SK-N-SH (cell line): Measurements from ENCODE around the gene DENND5A.

Source experiments
- CTCF ChIP-seq: fragments of 200-600 bp; sonication (generic); IDR thresholded peaks from 2 replicates; pipeline ENCODE4 v1.6.1; 2017; ENCODE audit warnings: antibody characterized with exemption, mild to moderate bottlenecking, moderate library complexity
- ELF1 ChIP-seq: IDR thresholded peaks from 2 replicates; pipeline ENCODE4 v1.4.0; 2012
- EZH2phosphoT487 ChIP-seq: fragments of 200-600 bp; sonication (generic); IDR thresholded peaks from 2 replicates; pipeline ENCODE4 v1.6.1; 2017; ENCODE audit warnings: low read depth, mixed run types, mild to moderate bottlenecking, antibody characterized with exemption, moderate library complexity, borderline replicate concordance
- GABPA ChIP-seq: IDR thresholded peaks from 2 replicates; pipeline ENCODE4 v1.4.0; 2012; ENCODE audit warnings: low read depth, mild to moderate bottlenecking
- MXI1 ChIP-seq: IDR thresholded peaks from 2 replicates; pipeline ENCODE4 v1.6.1; 2012; ENCODE audit warnings: mild to moderate bottlenecking, low read depth, low read length, improper control_type of control experiment
- POLR2AphosphoS5 ChIP-seq: IDR thresholded peaks from 2 replicates; pipeline ENCODE4 v1.6.1; 2012; ENCODE audit warnings: low read depth, low read length
- RAD21 ChIP-seq: IDR thresholded peaks from 2 replicates; pipeline ENCODE4 v1.6.1; 2012; ENCODE audit warnings: mild to moderate bottlenecking, low read length
- RXRA ChIP-seq: IDR thresholded peaks from 2 replicates; pipeline ENCODE4 v1.4.0; 2012; ENCODE audit warnings: low read depth, mild to moderate bottlenecking, borderline replicate concordance
- SIN3A ChIP-seq: IDR thresholded peaks from 2 replicates; pipeline ENCODE4 v1.6.1; 2012; ENCODE audit warnings: low read depth, mild to moderate bottlenecking, low read length, moderate library complexity, borderline replicate concordance
- SMC3 ChIP-seq: IDR thresholded peaks from 2 replicates; pipeline ENCODE4 v1.6.1; 2012; ENCODE audit warnings: low read depth, low read length, improper control_type of control experiment
- TAF1 ChIP-seq: IDR thresholded peaks from 2 replicates; pipeline ENCODE4 v1.6.1; 2012; ENCODE audit warnings: low read depth, mild to moderate bottlenecking, low read length, moderate library complexity, borderline replicate concordance
- TF ChIP-seq, protein P1 (sequence below): fragments of 150-350 bp; IDR thresholded peaks from 2 replicates; pipeline ENCODE4 v1.6.1; 2017; ENCODE audit warnings: antibody characterized with exemption, low read length, low read depth, borderline replicate concordance

- no peak for TF ChIP-seq CTCF
- no peak for TF ChIP-seq EZH2phosphoT487
- no peak for TF ChIP-seq RXRA
- TF ChIP-seq MXI1, result no peak
- TF ChIP-seq POLR2AphosphoS5, result no peak
- TF ChIP-seq GABPA, result no peak
- TF ChIP-seq TAF1, result no peak
- no peak for TF ChIP-seq ELF1
- TF ChIP-seq RAD21, result no peak
- TF ChIP-seq, protein P1, sequence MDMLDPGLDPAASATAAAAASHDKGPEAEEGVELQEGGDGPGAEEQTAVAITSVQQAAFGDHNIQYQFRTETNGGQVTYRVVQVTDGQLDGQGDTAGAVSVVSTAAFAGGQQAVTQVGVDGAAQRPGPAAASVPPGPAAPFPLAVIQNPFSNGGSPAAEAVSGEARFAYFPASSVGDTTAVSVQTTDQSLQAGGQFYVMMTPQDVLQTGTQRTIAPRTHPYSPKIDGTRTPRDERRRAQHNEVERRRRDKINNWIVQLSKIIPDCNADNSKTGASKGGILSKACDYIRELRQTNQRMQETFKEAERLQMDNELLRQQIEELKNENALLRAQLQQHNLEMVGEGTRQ, result no peak
- no peak for TF ChIP-seq SMC3
- no peak for TF ChIP-seq SIN3A
Measured at GRCh38 chr11:9160166-9160565, 105.0 kb downstream of the DENND5A start.
